ENCODE measurements around the gene TECRL. TPM values are rescaled to one million over a fixed set of nuclear protein-coding genes. Genes with fewer than 3 reads are reported as not detected.

Gene TECRL, protein sequence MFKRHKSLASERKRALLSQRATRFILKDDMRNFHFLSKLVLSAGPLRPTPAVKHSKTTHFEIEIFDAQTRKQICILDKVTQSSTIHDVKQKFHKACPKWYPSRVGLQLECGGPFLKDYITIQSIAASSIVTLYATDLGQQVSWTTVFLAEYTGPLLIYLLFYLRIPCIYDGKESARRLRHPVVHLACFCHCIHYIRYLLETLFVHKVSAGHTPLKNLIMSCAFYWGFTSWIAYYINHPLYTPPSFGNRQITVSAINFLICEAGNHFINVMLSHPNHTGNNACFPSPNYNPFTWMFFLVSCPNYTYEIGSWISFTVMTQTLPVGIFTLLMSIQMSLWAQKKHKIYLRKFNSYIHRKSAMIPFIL
- total RNA-seq = not detected

DNA sequence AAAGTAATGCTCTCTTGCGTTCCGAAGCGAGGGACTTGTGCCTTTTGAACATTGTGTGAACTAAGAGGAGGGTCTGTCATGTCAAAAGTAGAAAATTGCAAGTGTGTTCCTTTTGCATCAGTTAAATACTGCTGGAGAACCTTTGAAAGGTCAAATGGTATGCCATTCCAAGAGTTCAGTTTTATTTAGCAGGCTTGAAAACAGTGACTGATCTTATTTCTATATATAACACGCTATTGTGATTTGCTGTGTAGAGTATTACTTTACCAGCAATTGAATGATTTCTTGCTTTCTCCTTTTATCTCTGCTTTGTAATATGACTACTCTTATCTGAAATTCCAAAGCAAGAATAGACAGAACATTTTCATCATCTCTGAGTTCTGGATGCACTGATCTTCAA, at the start of gene TECRL:
Gene TECRL (minus strand): TSS at position 151 of the 400 bp plus-strand sequence. CDS start 99 bp downstream, at position 52.
- Histone ChIP-seq H3K27me3 (no peaks in the 10 kb centered on the region), H3K4me1 (no peaks in the 10 kb centered on the region), H3K4me3 (no peak within 1 kb of the TSS), H3K36me3 (no peaks in the 10 kb centered on the region), H3K27ac (no peak within 1 kb of the TSS), H3K9me3 (no peaks in the 10 kb centered on the region)
- no peak for TF ChIP-seq POLR2A (IDR thresholded peaks at IDR 0.05)
- TF ChIP-seq, protein P1, sequence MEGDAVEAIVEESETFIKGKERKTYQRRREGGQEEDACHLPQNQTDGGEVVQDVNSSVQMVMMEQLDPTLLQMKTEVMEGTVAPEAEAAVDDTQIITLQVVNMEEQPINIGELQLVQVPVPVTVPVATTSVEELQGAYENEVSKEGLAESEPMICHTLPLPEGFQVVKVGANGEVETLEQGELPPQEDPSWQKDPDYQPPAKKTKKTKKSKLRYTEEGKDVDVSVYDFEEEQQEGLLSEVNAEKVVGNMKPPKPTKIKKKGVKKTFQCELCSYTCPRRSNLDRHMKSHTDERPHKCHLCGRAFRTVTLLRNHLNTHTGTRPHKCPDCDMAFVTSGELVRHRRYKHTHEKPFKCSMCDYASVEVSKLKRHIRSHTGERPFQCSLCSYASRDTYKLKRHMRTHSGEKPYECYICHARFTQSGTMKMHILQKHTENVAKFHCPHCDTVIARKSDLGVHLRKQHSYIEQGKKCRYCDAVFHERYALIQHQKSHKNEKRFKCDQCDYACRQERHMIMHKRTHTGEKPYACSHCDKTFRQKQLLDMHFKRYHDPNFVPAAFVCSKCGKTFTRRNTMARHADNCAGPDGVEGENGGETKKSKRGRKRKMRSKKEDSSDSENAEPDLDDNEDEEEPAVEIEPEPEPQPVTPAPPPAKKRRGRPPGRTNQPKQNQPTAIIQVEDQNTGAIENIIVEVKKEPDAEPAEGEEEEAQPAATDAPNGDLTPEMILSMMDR (IDR thresholded peaks at IDR 0.05) = no peak
- no peak for DNase-seq

DNA sequence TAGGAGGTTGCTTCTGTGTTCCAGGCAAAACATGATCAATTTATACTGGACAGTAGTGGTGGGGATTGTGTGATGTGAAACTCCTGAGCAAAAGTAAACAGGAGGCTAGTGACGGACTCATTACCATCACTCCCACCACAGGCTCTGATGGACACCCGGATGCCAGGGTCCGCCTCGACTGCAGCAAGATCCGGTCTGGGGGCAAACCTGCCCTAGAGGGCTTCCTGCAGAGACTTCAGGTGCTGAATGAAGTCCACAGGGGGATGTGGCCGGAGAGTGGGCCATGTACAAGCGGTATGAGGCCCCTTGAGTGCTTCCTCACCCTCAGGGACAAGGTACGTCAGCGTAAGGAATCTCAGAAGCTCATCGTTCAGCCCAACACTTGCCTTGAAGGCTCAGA, 23.4 kb upstream of the TECRL start:
- Histone ChIP-seq H3K9me3 (peaks cover 0 to 4% (median 1%) of the 10 kb centered on the region in 4 donors), H3K4me1 (no peaks in the 10 kb centered on the region), H3K36me3 (no peaks in the 10 kb centered on the region), H3K4me3 (no peak overlapping the region), H3K27me3 (no peaks in the 10 kb centered on the region), H3K27ac (no peak overlapping the region)
- no peak for DNase-seq
- no peak for TF ChIP-seq POLR2A (IDR thresholded peaks at IDR 0.05)
- TF ChIP-seq, protein P1 (IDR thresholded peaks at IDR 0.05) = no peak

DNA sequence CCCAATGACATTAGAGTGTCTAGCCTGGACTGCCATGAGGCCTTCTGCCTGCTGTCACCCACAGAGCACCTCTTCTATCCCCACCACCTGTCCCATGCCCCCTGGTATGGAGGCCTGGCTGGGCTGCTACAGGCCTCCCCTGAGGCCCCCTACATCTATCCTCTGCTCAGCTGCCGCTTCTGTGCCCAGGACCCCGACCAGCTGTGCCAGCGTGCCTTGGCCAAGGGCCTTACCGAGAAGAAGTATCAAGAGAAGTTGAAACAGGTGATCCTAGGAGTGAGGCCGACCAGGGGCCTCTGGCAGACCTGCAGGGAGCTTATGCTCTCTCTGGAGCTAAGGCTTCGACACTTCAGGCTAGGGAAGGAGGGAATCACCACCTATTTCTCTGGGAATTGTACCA, 21.7 kb upstream of the TECRL start:
- TF ChIP-seq, protein P1 (IDR thresholded peaks at IDR 0.05) = no peak
- TF ChIP-seq POLR2A (IDR thresholded peaks at IDR 0.05) = no peak
- Histone ChIP-seq H3K27me3 (no peaks in the 10 kb centered on the region), H3K4me1 (no peaks in the 10 kb centered on the region), H3K36me3 (no peaks in the 10 kb centered on the region), H3K9me3 (peaks cover 0 to 4% (median 1%) of the 10 kb centered on the region in 4 donors), H3K4me3 (no peak overlapping the region), H3K27ac (no peak overlapping the region)
- DNase-seq = no peak

DNA sequence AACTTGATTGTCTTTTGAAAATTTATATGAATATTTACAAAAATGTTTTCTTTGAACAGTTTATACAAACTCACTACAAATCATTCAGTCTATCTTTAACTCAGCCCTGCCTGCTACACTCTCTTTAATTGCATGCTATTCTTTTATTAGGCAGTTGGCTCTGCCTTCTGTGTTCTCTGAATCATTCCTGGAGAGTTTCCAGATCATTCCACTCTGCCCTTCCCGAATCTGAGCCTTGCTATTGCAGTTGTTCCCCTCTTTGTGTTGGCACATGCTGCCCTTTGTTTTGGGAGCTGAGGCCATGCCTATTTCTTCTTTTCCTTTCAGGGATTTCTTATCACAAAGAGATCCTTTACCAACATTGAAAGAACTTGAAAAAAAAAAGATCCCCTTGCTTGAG, 8.7 kb upstream of the TECRL start:
- Histone ChIP-seq H3K9me3 (no peaks in the 10 kb centered on the region), H3K4me1 (no peaks in the 10 kb centered on the region), H3K27me3 (no peaks in the 10 kb centered on the region), H3K4me3 (no peak overlapping the region), H3K36me3 (no peaks in the 10 kb centered on the region), H3K27ac (no peak overlapping the region)
- no peak for TF ChIP-seq POLR2A (IDR thresholded peaks at IDR 0.05)
- TF ChIP-seq, protein P1 (IDR thresholded peaks at IDR 0.05) = no peak
- no peak for DNase-seq

DNA sequence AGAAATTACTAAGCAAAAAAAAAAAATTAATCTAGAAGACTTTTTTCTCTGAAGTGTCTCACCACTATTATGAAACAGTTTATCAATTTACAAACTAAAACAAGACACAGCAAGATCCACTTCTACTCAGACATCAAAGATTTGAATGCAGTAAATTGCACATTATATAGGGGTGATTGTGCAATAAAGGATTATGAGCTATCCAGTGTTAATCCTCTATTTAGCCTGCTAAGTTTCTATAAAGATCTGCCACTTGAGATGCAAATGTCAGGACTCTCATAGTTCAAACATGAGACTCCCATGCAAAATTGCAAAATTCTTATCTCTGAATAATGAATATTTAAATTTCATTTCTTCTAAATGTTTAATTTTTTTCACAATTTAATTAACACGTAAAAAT, 2.2 kb downstream of the TECRL start:
- DNase-seq = no peak
- Histone ChIP-seq H3K9me3 (no peaks in the 10 kb centered on the region), H3K4me1 (no peaks in the 10 kb centered on the region), H3K36me3 (no peaks in the 10 kb centered on the region), H3K27me3 (no peaks in the 10 kb centered on the region), H3K4me3 (no peak overlapping the region), H3K27ac (no peak overlapping the region)
- no peak for TF ChIP-seq POLR2A (IDR thresholded peaks at IDR 0.05)
- TF ChIP-seq, protein P1 (IDR thresholded peaks at IDR 0.05) = no peak
